HepG2 (cell line): Measurements from ENCODE around the gene CFAP100. TPM values are rescaled to one million over a fixed set of nuclear protein-coding genes. Genes with fewer than 3 reads are reported as not detected.

Source experiments
- EP300 ChIP-seq, 3 experiments: sonication (generic) in 1 of 3; formaldehyde crosslinking in 1 of 3; IDR thresholded peaks; 2 replicates each; pipeline versions ENCODE4 v1.5.1 to v1.6.1; 2011 to 2020; ENCODE audit warnings: low read depth in 2 of 3, low read length in 2 of 3, borderline replicate concordance in 1 of 3, improper control_type of control experiment in 1 of 3, mild to moderate bottlenecking in 1 of 3, missing genetic modification reagents in 1 of 3, moderate library complexity in 1 of 3
- ETV6 ChIP-seq: sonication (generic); formaldehyde crosslinking; conservative IDR thresholded peaks from 2 replicates; pipeline ENCODE4 v1.4.0; 2020; ENCODE audit warnings: missing genetic modification reagents
- FLYWCH1 ChIP-seq: sonication (generic); formaldehyde crosslinking; IDR thresholded peaks from 2 replicates; pipeline ENCODE4 v1.8.1; 2023; ENCODE audit warnings: mild to moderate bottlenecking, missing genetic modification reagents
- MAZ ChIP-seq, 2 experiments: sonication (generic) in 1 of 2; formaldehyde crosslinking in 1 of 2; IDR thresholded peaks; 2 replicates each; pipeline versions ENCODE4 v1.5.0 to v1.6.1; 2012 to 2020; ENCODE audit warnings: low read depth in 2 of 2, mild to moderate bottlenecking in 2 of 2, borderline replicate concordance in 1 of 2, improper control_type of control experiment in 1 of 2, low read length in 1 of 2, missing genetic modification reagents in 1 of 2, moderate library complexity in 1 of 2
- PREB ChIP-seq: sonication (generic); formaldehyde crosslinking; IDR thresholded peaks from 2 replicates; pipeline ENCODE4 v1.4.0; 2020; ENCODE audit warnings: missing genetic modification reagents
- REXO4 ChIP-seq: sonication (generic); formaldehyde crosslinking; IDR thresholded peaks from 2 replicates; pipeline ENCODE4 v1.8.0; 2022; ENCODE audit warnings: missing genetic modification reagents, mild to moderate bottlenecking, borderline replicate concordance
- SP140L ChIP-seq: sonication (generic); formaldehyde crosslinking; IDR thresholded peaks from 2 replicates; pipeline ENCODE4 v1.4.0; 2020; ENCODE audit warnings: missing genetic modification reagents, borderline replicate concordance
- ZNF281 ChIP-seq: sonication (generic); formaldehyde crosslinking; IDR thresholded peaks from 2 replicates; pipeline ENCODE4 v1.4.0; 2020; ENCODE audit warnings: missing genetic modification reagents, borderline replicate concordance
- ZSCAN20 ChIP-seq: sonication (generic); formaldehyde crosslinking; IDR thresholded peaks from 2 replicates; pipeline ENCODE4 v1.4.0; 2020; ENCODE audit warnings: missing genetic modification reagents, mild to moderate bottlenecking, borderline replicate concordance
- ZSCAN25 ChIP-seq: sonication (generic); formaldehyde crosslinking; IDR thresholded peaks from 2 replicates; pipeline ENCODE4 v1.8.0; 2022; ENCODE audit warnings: mild to moderate bottlenecking, missing genetic modification reagents
- ZSCAN29 ChIP-seq: sonication (generic); formaldehyde crosslinking; conservative IDR thresholded peaks from 2 replicates; pipeline ENCODE4 v1.4.0; 2020; ENCODE audit warnings: mild to moderate bottlenecking, missing genetic modification reagents
- polyA plus RNA-seq, 8 experiments: library from polyadenylated mRNA; depleted of rRNA in 3 of 8; stranded (reverse) in 7 of 8; unstranded in 1 of 8; fragments of >200 nt; fragmentation: Illumina TruSeq in 4 of 8; extraction: Trizol in 4 of 8; gene quantifications; 2 replicates each; pipeline versions ENCODE4 v1.2.1 to v1.2.3, GENCODE V29; 2011 to 2016; ENCODE audit warnings: low read depth in 4 of 8, missing spikeins in 1 of 8, mixed read lengths in 1 of 8; ENCODE audit not compliant: insufficient read depth in 1 of 8
- total RNA-seq, 5 experiments: library from RNA; depleted of rRNA; stranded (reverse); fragments of >200 nt; fragmentation: Illumina TruSeq; extraction: Trizol; gene quantifications; 2 replicates each; pipeline ENCODE4 v1.2.3, GENCODE V29; 2016; ENCODE audit warnings: low read depth in 1 of 5
- TF ChIP-seq, protein P1 (sequence below): sonication (generic); formaldehyde crosslinking; conservative IDR thresholded peaks from 2 replicates; pipeline ENCODE4 v1.4.0; 2020; ENCODE audit warnings: missing genetic modification reagents
- TF ChIP-seq, protein P2 (sequence below), 2 experiments: fragments of 450-650 bp in 1 of 2; sonication (generic) in 1 of 2; formaldehyde crosslinking; IDR thresholded peaks; 2 replicates each; pipeline versions ENCODE4 v1.5.0 to v1.8.0; 2020 to 2022; ENCODE audit warnings: mild to moderate bottlenecking in 1 of 2, missing genetic modification reagents in 1 of 2
- TF ChIP-seq, protein P3 (sequence below): sonication (generic); formaldehyde crosslinking; IDR thresholded peaks from 2 replicates; pipeline ENCODE4 v1.4.0; 2020; ENCODE audit warnings: mild to moderate bottlenecking, missing genetic modification reagents
- TF ChIP-seq, protein P4 (sequence below): sonication (generic); formaldehyde crosslinking; IDR thresholded peaks from 2 replicates; pipeline ENCODE4 v1.8.0; 2022; ENCODE audit warnings: missing genetic modification reagents, low read depth, mild to moderate bottlenecking, borderline replicate concordance
- TF ChIP-seq, protein P5 (sequence below): IDR thresholded peaks from 2 replicates; pipeline ENCODE4 v1.6.1; 2016; ENCODE audit warnings: mild to moderate bottlenecking
- TF ChIP-seq, protein P6 (sequence below): fragments of 450-650 bp; IDR thresholded peaks from 2 replicates; pipeline ENCODE4 v1.6.1; 2017

The CFAP100 gene
- total and polyA plus RNA-seq, 2 of the 13 experiments (the other 11 are each of a cell fraction or from before 2014, with no cell fraction given): 0.32 TPM; not detected in 1

DNA sequence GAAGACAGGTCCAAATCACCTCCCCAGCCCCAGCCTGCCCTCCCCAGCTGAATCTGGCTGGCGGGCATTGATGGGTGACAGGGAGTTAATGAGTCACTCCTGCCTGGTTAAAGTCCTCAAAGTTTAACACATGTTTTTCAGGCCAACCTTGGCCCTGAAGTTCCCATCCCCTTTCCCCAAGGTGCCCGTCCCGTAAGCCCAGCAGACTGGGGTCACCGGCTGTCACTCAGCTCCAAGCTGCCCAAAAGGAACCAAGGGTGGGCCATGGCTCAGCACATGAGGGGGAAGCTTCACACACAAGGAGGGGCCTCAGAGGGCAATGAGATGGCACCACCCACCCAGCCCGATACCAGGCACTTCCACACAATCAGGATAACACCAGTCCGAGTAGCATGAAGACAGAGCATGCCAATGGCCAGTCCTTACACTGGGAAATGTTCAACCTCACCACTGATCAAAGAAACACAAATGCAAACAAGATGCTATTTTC is 27.3 kb upstream of the CFAP100 start (continued):
- TF ChIP-seq, protein P1, sequence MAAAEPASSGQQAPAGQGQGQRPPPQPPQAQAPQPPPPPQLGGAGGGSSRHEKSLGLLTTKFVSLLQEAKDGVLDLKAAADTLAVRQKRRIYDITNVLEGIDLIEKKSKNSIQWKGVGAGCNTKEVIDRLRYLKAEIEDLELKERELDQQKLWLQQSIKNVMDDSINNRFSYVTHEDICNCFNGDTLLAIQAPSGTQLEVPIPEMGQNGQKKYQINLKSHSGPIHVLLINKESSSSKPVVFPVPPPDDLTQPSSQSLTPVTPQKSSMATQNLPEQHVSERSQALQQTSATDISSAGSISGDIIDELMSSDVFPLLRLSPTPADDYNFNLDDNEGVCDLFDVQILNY (CRISPR knock-in tag): no peak
- TF ChIP-seq ZNF281 (CRISPR knock-in tag) (no peak), REXO4 (CRISPR knock-in tag) (no peak), ZSCAN29 (CRISPR knock-in tag) (no peak), EP300 (IDR thresholded peaks at IDR 0.05; ENCODE audit: low read depth in 2 of 2, low read length in 2 of 2) (no peak), EP300 (CRISPR knock-in tag; IDR thresholded peaks at IDR 0.05; ENCODE audit: borderline replicate concordance) (no peak), ZSCAN20 (CRISPR knock-in tag) (no peak), ZSCAN25 (CRISPR knock-in tag) (no peak), FLYWCH1 (CRISPR knock-in tag) (no peak), PREB (CRISPR knock-in tag) (no peak), SP140L (CRISPR knock-in tag) (no peak), MAZ (IDR thresholded peaks at IDR 0.05; ENCODE audit: borderline replicate concordance, low read depth, low read length) (no peak), MAZ (CRISPR knock-in tag; IDR thresholded peaks at IDR 0.05; ENCODE audit: low read depth) (no peak), ETV6 (CRISPR knock-in tag) (no peak)
- TF ChIP-seq, protein P2, sequence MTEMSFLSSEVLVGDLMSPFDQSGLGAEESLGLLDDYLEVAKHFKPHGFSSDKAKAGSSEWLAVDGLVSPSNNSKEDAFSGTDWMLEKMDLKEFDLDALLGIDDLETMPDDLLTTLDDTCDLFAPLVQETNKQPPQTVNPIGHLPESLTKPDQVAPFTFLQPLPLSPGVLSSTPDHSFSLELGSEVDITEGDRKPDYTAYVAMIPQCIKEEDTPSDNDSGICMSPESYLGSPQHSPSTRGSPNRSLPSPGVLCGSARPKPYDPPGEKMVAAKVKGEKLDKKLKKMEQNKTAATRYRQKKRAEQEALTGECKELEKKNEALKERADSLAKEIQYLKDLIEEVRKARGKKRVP (CRISPR knock-in tag; IDR thresholded peaks at IDR 0.05): no peak
- TF ChIP-seq, protein P3, sequence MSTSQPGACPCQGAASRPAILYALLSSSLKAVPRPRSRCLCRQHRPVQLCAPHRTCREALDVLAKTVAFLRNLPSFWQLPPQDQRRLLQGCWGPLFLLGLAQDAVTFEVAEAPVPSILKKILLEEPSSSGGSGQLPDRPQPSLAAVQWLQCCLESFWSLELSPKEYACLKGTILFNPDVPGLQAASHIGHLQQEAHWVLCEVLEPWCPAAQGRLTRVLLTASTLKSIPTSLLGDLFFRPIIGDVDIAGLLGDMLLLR: no peak
- TF ChIP-seq, protein P4, sequence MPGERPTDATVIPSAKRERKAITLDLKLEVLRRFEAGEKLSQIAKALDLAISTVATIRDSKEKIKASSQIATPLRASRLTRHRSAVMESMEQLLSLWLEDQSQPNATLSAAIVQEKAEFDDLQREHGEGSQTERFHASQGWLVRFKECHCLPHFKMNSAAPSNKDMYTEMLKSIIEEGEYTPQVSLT (CRISPR knock-in tag): no peak
- TF ChIP-seq, protein P5, sequence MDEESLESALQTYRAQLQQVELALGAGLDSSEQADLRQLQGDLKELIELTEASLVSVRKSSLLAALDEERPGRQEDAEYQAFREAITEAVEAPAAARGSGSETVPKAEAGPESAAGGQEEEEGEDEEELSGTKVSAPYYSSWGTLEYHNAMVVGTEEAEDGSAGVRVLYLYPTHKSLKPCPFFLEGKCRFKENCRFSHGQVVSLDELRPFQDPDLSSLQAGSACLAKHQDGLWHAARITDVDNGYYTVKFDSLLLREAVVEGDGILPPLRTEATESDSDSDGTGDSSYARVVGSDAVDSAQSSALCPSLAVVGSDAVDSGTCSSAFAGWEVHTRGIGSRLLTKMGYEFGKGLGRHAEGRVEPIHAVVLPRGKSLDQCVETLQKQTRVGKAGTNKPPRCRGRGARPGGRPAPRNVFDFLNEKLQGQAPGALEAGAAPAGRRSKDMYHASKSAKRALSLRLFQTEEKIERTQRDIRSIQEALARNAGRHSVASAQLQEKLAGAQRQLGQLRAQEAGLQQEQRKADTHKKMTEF (CRISPR knock-in tag): 0 out of 2 replicates have a peak, but pooled peaks have one; percentile 28
- TF ChIP-seq, protein P6, sequence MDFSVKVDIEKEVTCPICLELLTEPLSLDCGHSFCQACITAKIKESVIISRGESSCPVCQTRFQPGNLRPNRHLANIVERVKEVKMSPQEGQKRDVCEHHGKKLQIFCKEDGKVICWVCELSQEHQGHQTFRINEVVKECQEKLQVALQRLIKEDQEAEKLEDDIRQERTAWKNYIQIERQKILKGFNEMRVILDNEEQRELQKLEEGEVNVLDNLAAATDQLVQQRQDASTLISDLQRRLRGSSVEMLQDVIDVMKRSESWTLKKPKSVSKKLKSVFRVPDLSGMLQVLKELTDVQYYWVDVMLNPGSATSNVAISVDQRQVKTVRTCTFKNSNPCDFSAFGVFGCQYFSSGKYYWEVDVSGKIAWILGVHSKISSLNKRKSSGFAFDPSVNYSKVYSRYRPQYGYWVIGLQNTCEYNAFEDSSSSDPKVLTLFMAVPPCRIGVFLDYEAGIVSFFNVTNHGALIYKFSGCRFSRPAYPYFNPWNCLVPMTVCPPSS: no peak
